HFF-Myc (cell line): ENCODE measurements around the gene ESM1.

Source experiments
- DNase-seq: peaks from one replicate; pipeline ENCODE4 v3.0.0-alpha.2; 2011; ENCODE audit warnings: low read depth; ENCODE audit errors: extremely low read depth
- H3K4me3 ChIP-seq: replicated peaks from 2 replicates; pipeline ENCODE4 v1.5.1; 2011; ENCODE audit warnings: low read depth, mild to moderate bottlenecking, control low read depth, low read length
- TF ChIP-seq, protein P1 (sequence below): IDR thresholded peaks from 2 replicates; pipeline ENCODE4 v1.5.1; 2012; ENCODE audit warnings: mild to moderate bottlenecking, low read depth, low read length, control low read depth; ENCODE audit errors: missing control alignments

ESM1 gene, protein sequence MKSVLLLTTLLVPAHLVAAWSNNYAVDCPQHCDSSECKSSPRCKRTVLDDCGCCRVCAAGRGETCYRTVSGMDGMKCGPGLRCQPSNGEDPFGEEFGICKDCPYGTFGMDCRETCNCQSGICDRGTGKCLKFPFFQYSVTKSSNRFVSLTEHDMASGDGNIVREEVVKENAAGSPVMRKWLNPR

DNA sequence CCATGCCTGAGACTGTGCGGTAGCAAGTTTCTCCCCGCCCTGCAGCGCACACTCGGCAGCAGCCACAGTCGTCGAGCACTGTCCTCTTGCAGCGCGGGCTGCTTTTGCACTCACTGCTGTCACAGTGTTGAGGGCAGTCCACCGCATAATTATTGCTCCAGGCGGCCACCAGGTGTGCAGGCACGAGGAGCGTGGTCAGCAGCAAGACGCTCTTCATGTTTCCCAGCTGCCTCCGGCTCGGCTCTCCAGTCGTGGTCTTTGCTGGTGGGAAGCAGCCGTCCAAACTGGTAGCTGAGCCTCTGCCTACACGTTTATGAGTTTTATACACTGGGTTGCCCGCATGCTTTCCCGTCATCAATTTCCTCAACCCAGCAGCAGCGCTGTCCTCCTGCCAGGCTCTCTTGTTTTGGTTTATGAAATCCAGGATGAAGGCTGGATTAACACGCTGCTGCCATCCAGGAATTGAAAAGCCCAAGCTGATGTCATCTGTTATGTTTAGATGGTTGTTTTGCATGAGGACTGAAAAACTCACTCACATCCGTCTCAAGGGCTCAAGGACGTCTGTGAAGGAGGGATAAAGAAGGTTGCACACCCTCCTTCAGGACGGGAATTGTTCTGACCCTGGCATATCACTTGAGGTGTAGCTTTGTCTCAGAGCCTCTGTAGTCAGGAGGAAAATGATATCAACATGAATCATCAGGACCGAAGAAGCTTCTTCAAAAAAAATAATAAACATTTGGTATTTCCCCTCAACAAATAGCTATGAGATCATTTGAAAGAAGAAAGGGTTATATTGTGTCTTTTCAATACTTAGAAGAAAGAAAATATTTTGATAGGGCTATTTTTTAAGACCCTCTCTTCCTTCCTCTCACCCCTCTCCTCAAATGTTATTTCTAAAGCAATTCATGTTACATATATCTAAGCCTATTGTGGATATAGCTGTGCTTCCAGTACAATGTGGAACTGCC, at the start of gene ESM1:
ESM1 (minus strand) TSS at position 293 of the 968 bp plus-strand sequence; CDS start at position 217, 76 bp downstream.
- TF ChIP-seq, protein P1, sequence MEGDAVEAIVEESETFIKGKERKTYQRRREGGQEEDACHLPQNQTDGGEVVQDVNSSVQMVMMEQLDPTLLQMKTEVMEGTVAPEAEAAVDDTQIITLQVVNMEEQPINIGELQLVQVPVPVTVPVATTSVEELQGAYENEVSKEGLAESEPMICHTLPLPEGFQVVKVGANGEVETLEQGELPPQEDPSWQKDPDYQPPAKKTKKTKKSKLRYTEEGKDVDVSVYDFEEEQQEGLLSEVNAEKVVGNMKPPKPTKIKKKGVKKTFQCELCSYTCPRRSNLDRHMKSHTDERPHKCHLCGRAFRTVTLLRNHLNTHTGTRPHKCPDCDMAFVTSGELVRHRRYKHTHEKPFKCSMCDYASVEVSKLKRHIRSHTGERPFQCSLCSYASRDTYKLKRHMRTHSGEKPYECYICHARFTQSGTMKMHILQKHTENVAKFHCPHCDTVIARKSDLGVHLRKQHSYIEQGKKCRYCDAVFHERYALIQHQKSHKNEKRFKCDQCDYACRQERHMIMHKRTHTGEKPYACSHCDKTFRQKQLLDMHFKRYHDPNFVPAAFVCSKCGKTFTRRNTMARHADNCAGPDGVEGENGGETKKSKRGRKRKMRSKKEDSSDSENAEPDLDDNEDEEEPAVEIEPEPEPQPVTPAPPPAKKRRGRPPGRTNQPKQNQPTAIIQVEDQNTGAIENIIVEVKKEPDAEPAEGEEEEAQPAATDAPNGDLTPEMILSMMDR: no peak
- no peak for DNase-seq
- H3K4me3 ChIP-seq: peak within 1 kb of the TSS; percentile 31

DNA sequence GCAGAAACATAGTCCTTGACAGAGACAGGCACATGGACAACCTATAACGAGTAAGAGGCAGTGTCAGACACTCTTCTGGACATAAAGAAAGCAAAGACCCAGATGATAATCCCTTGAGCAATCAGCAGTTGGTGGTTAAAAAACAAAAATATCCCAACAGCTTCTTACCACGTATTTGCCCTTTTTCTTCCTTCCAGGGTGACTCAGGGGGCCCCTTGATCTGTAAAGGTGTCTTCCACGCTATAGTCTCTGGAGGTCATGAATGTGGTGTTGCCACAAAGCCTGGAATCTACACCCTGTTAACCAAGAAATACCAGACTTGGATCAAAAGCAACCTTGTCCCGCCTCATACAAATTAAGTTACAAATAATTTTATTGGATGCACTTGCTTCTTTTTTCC, 48.2 kb upstream of the ESM1 start:
- no peak for DNase-seq
- no peak overlapping the region for H3K4me3 ChIP-seq
- TF ChIP-seq, protein P1: no peak

DNA sequence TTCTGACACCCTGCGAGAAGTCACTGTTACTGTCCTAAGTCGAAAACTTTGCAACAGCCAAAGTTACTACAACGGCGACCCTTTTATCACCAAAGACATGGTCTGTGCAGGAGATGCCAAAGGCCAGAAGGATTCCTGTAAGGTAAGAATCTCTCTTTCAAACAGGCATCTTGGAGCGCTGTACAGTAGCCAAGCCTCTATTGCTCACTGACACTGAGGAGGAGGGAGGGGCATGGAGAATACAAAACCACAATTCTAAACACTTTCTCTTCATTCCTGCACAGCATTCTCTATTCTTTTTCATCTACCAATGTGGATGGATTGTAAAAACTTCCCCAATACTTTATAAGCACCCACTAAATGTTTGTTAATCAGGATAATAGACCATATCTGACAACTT, 46.1 kb upstream of the ESM1 start:
- TF ChIP-seq, protein P1: no peak
- DNase-seq: no peak
- H3K4me3 ChIP-seq: no peak overlapping the region

DNA sequence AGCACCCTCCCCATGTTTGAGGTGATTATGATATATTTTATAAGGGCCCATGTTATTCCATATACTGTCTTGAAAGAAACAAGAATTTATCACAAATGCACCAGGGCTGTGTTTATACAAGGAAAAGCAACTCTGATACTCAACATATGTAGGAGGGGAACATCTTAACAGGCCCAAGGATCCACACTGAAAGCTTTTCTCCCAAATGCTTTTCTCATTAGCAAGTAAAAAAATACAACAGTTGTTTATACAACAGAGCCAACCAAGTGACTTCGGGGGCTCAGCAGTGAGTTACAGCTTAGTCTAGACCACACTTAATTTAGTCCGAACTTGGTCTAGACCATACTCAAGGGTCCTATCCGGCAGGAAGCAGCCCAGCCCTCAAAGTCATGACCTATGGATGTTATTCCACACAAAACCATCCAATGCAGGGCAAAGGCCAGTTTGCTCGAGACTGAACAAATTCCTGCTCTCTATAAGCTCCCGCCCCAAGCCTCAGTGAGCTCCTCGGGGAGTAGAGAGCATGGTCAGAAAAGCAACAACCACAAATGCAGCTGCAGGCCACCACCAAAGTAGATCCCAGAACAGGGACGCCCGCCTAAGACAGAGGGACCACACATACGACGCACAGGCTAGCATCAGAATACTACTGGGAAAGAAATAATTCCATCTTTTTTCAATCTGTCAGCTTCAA, 45.4 kb upstream of the ESM1 start:
- no peak for DNase-seq
- TF ChIP-seq, protein P1: no peak
- no peak overlapping the region for H3K4me3 ChIP-seq

DNA sequence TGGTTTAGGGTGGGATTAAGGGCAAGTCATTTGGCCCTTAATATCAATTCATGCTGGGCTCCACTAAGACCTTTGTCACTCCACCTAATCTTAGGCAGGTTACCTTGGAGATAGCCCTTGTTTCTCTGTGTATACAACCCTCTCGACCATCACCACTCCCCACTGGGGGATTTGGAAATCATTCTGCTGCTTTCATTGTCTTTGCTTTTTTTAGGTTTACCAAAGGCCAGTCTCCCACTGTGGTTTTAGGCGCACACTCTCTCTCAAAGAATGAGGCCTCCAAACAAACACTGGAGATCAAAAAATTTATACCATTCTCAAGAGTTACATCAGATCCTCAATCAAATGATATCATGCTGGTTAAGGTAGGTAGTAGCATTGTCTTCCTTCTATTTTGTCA, 44.8 kb upstream of the ESM1 start:
- no peak for DNase-seq
- no peak overlapping the region for H3K4me3 ChIP-seq
- TF ChIP-seq, protein P1: no peak

DNA sequence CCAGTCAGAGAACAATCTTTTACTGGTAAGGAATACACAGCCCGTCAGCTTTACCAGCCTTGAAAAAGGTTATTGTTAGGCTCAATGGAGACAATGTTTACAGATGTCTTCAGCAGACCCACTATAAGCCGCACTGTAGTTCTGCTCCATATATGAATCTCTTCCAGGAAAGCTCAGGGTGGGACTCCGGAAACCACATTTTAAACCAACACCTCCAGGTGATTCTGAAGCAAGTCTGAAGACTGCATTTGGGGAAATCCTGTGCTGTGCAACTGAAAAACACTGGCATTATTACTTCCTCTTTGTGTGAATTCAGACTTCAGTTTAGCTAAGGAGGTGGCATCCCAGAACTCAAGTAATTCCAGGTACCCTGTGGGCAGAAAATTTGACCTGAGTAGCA, 42.2 kb upstream of the ESM1 start:
- no peak for DNase-seq
- TF ChIP-seq, protein P1: no peak

More for the DNA sequence above, 42.2 kb upstream of the ESM1 start:
- no peak overlapping the region for H3K4me3 ChIP-seq
